Fibroblast of pulmonary artery (primary cell): ENCODE measurements around the gene PIEZO1.

Experiments used
- DNase-seq: peaks from one replicate; pipeline ENCODE4 v3.0.0-alpha.2; 2010; ENCODE audit warnings: low read depth
- H3K4me3 ChIP-seq: replicated peaks from 2 replicates; pipeline ENCODE4 v1.5.1; 2011; ENCODE audit warnings: low read depth, mild to moderate bottlenecking, control low read depth, low read length, moderate library complexity
- TF ChIP-seq, protein P1 (sequence below): IDR thresholded peaks from 2 replicates; pipeline ENCODE4 v1.5.1; 2011; ENCODE audit warnings: mild to moderate bottlenecking, control low read depth, low read length, inconsistent platforms; ENCODE audit errors: missing control alignments

The PIEZO1 gene

DNA sequence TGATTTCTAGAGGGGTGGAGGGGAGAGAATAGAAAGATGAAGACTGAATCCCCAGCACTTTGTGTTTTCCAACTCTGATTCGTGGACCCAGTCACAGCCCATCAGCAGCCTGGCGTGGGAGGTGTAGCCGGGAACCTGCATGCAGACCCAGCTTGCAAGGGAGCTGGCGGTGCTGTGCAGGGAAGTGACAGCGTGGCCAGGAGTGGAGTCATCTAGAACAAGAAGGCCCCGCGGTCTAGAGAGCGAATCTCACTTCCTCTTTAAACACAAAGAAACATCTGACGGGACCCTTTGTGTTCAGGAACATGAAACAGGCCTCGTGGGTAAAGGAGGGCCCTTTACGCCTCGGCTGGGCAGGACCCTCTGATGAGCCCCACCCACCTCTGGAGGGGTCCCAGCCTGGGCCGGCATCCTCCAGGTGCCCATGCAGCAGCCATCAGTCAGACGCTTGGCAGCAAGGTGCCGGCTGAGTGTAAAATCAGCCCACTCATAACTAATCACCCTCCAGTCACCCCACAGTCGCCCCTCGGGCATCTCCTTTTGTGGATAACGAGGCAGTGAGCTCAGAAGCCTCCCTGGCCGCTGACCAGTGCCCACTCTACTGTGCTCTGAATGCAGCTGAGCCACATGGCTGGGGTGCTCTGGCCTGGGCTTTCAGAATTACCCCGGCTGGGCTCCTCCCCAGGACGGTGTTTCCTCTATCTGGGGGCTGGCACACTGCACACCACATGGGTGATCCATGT, 103.1 kb downstream of the PIEZO1 start:
- no peak for DNase-seq
- TF ChIP-seq, protein P1, sequence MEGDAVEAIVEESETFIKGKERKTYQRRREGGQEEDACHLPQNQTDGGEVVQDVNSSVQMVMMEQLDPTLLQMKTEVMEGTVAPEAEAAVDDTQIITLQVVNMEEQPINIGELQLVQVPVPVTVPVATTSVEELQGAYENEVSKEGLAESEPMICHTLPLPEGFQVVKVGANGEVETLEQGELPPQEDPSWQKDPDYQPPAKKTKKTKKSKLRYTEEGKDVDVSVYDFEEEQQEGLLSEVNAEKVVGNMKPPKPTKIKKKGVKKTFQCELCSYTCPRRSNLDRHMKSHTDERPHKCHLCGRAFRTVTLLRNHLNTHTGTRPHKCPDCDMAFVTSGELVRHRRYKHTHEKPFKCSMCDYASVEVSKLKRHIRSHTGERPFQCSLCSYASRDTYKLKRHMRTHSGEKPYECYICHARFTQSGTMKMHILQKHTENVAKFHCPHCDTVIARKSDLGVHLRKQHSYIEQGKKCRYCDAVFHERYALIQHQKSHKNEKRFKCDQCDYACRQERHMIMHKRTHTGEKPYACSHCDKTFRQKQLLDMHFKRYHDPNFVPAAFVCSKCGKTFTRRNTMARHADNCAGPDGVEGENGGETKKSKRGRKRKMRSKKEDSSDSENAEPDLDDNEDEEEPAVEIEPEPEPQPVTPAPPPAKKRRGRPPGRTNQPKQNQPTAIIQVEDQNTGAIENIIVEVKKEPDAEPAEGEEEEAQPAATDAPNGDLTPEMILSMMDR = no peak
- no peak overlapping the region for H3K4me3 ChIP-seq

DNA sequence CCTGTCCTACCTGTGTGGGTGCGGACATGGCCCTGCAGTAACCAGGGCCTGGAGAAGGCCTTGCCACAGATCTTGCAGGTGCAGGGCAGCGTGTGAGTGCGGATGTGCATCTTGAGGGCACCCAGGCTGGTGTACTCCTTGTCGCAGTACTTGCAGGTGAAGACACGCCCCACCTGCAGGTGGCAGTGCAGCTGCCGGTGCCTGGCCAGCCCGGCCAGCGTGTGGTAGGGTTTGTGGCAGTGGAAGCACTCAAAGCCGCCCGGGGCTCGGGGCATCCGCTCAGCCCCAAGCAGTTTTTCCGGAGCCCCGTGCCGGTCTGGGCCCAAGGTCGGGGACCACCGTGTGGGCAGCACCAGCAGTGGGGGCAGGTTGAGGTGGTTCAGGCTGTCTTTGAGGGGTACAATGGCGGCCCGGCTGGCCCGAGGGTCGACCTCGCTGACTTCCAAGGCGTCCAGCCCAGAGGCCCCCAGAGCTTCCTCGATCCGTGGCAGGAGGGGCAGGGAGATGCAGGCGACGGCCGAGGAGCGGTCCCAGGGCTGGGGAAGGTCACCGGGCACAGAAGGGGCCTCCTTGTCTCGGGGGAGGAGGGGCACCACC, 103.8 kb downstream of the PIEZO1 start:
- no peak for DNase-seq
- TF ChIP-seq, protein P1 = peak; percentile 28
- no peak overlapping the region for H3K4me3 ChIP-seq

- no peak overlapping the region for H3K4me3 ChIP-seq
- TF ChIP-seq, protein P1 = no peak
- DNase-seq = no peak
These were observed 104.4 kb downstream of the PIEZO1 start for GRCh38 chr16:88680554-88681083.

DNA sequence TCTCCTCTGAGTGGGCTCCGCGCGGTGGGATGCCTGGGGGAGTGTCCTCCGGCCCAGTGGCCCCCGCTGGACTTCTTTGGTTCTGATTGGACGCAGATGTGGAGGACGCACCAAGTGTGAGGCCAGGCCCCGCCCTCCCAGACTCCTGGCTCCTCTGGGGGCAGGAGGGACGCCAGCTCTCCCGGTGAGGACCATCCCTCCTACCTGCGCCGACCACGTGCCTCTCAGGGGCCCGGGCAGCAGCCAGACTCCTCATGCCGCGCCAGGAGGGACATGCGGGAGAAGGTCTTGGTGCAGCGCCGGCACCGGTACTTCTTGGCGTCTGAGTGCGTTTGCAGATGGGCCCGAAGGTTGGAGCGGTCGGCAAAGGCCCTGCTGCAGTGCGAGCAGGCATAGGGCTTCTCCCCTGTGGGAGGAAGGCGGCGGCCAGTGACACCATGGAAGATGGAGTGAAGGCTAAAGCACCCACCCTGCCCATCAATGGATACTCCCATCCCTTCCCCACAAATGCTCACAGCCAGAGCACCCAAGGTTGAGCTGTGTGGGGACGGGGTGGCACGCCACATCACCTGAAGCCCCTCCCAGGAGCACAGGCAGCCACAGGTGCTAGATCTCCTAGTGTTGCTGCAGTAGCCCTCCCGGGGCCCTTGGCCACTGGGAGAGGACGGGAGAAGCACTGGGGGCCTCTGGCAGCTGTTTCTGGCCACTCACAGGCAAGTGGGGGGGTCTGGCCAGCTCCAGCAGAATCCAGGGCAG, 106.6 kb downstream of the PIEZO1 start:
- TF ChIP-seq, protein P1 = no peak
- no peak for DNase-seq
- H3K4me3 ChIP-seq = no peak overlapping the region

DNA sequence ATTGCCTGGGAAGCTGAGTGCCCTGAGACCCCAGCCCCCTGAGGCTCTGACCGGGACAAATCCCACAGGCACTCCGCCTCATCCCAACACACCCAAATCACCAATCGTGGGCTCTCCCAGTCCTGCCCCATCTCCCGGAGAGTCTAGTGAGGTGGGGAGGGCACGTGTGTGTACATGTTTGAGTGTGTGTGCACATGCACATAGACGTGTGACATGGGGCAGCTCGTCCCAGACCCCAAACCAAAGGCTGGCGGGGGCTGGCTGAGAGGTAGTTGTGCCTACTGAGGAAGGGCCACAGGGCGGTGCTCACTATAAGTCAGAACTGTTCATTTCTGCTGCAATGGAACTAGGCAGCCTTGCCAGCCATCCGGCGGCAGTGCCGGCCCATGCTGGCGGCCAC, 107.3 kb downstream of the PIEZO1 start:
- TF ChIP-seq, protein P1 = no peak
- H3K4me3 ChIP-seq = no peak overlapping the region
- no peak for DNase-seq

- no peak overlapping the region for H3K4me3 ChIP-seq
- TF ChIP-seq, protein P1 = no peak
- no peak for DNase-seq
These were observed 108.3 kb downstream of the PIEZO1 start for GRCh38 chr16:88676502-88677242.
